Muscle layer of duodenum (tissue), 2 donors: ENCODE data around the gene ADH1B.
"Not testable (repeated sequence)": the region's sequence is repeated elsewhere in the genome, so short reads cannot be mapped to it uniquely, and the experiment has no call there.

Source experiments
- H3K27ac ChIP-seq: one replicate; pipeline ENCODE4 v1.7.0; 2013; ENCODE audit warnings: mild to moderate bottlenecking, low read length
- H3K27me3 ChIP-seq: one replicate; pipeline ENCODE4 v1.7.0; 2013; ENCODE audit warnings: low read depth, mild to moderate bottlenecking, control low read depth, low read length
- H3K36me3 ChIP-seq, 2 donors: one replicate each; pipeline ENCODE4 v1.7.0; 2013; ENCODE audit warnings: low read length in 2 of 2, control low read depth in 1 of 2, mild to moderate bottlenecking in 1 of 2; ENCODE audit not compliant: insufficient read depth in 2 of 2, control insufficient read depth in 1 of 2
- H3K4me1 ChIP-seq, 2 donors: one replicate each; pipeline ENCODE4 v1.7.0; 2013; ENCODE audit warnings: low read length in 2 of 2, mild to moderate bottlenecking in 2 of 2, control low read depth in 1 of 2, moderate library complexity in 1 of 2; ENCODE audit not compliant: insufficient read depth in 2 of 2, control insufficient read depth in 1 of 2
- H3K4me3 ChIP-seq, 2 donors: one replicate each; pipeline ENCODE4 v1.7.0; 2013; ENCODE audit warnings: low read length in 2 of 2, low read depth in 1 of 2, mild to moderate bottlenecking in 1 of 2
- H3K9me3 ChIP-seq, 2 donors: one replicate each; pipeline ENCODE4 v1.7.0; 2013; ENCODE audit warnings: low read length in 2 of 2, control low read depth in 1 of 2, mild to moderate bottlenecking in 1 of 2; ENCODE audit not compliant: control insufficient read depth in 1 of 2
- donor health status: healthy.

The ADH1B gene

DNA sequence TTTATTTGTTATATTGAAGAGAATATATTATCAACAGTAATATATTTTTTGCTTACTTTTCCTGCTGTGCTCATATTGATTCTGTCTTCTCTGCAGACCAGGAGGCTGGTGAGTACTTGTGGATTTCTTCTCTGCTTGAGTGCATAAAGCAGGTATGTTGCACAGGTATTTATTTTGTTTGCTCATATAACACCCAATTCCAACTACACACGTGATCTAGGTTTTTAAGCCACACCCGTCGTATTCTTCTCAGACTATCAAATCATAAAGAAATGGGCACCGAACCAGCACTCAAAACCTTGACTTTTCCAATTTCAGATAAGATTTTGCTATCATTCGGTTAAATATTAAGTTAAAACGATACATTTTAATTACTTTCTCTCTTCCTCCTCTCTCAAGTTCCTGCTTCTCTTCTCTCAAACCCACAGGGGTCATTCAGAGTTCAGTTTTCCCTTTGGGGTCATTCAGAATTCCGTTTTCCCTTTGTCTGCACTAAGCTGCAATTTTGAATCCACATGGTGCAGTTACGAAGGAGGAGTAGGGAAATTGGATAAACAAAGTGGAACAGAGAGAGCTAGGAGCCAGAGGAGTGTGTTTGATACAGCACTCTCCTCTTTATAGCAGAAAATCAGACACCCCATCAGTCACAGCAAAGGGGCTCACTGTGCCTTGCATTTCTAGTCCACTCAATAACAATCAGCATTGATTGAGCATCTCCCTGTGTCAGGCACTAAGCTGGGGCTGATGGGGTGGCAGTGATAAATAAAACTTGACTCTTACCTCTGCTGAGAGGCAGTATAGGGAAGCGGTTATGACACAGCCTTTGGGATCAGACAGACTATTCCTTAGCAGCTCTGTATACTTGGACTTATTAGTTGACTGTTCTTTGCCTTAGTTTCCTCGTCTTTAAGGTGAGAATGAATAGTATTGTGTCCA lies 31.7 kb upstream of the ADH1B start, which contains the start of gene ADH1C:
ADH1C (minus strand) TSS at position 145 of the 936 bp plus-strand sequence; CDS start at position 74, 71 bp downstream.
- Histone ChIP-seq H3K4me3 (peak within 1 kb of the TSS; percentile 28 to 52), H3K27ac (peak within 1 kb of the TSS; percentile 19), H3K36me3 (no peaks in the 10 kb centered on the region), H3K9me3 (no peaks in the 10 kb centered on the region), H3K27me3 (no peaks in the 10 kb centered on the region), H3K4me1 (no peaks in the 10 kb centered on the region)

DNA sequence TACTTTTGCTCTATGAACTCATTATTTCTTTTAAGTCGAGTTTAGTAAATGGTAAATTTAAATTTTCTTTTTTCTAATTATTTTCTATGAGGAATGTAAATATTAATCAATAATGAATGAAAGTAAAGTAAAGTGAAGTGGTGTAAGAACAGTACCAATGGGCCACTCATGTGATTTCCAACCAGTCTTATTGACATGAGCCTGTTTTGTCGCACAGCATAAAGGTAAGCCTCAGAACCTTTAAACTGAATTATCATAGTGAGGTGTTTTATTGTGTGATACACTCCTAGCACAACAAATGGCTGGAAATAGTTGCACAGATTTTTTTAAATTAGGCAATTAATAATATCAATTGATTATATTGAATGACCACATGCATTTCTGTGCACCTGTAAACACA lies 30.3 kb upstream of the ADH1B start:
- Histone ChIP-seq H3K27me3 (no peaks in the 10 kb centered on the region), H3K27ac (peak overlapping the region; percentile 49), H3K4me1 (no peaks in the 10 kb centered on the region), H3K36me3 (peaks cover 0 to 6% of the 10 kb centered on the region in 2 donors), H3K9me3 (no peaks in the 10 kb centered on the region), H3K4me3 (peak overlapping the region in 1 of 2 donors; percentile 52)

DNA sequence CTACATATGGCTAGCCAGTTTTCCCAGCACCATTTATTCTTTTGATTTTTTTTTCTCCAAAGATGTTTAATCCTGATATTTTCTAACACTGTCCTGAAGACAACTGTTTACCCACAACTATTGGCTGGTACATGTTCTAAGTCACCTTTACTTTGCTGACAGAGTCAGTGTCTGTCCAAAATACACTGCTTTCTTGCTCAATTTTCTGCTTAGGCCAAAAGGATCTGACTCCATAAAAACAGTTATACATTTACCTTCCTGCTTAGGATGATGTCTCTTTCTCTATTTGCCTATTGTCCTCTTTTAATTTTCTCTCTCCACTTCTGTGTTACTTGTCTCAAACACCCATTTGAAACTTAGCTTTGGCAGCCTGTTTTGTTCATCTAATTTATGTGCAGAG lies 28.1 kb upstream of the ADH1B start:
- no peak overlapping the region for H3K4me3 ChIP-seq
- H3K27me3 ChIP-seq, result no peaks in the 10 kb centered on the region
- H3K9me3 ChIP-seq, result no peaks in the 10 kb centered on the region
- H3K4me1 ChIP-seq, result no peaks in the 10 kb centered on the region
- no peak overlapping the region for H3K27ac ChIP-seq
- H3K36me3 ChIP-seq, result peaks cover 0 to 6% of the 10 kb centered on the region in 2 donors

DNA sequence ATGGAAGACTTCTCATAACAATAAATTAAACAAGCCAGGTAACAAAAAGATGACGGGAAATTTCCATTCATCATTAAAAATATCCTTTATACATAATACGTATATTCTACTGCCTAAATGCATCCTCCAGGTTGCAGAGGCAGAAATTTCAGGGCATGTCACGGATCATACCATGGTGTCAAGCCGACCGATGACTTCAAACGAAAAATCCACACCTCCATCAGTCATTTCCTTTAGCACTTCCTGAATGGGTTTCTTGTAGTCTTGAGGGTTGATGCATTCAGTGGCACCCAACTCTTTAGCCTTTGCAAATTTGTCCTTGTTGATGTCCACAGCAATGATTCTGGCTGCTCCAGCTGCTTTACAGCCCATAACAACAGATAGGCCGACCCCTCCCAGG lies 21.4 kb upstream of the ADH1B start:
- not testable (repeated sequence) for H3K4me3 ChIP-seq, H3K9me3 ChIP-seq, H3K36me3 ChIP-seq, H3K27ac ChIP-seq, H3K4me1 ChIP-seq, H3K27me3 ChIP-seq

DNA sequence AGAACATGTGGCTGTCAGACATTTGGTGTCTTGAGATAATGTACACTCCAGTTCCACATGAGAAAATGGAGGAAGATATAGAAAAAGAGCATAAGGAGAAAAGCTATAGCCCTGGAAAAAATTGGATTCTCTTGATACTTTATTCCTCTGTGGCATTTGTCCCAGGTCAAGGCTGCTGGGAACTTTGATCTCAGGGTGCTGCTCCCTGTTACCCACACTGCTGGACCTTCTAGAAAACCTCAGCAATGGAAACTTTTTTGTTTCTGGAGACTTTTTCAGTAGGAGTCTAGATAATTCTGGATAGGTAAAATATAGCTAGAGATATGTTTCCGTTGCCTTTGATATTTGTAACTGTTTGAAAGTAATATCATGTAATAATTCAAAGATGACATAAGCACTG lies 20.2 kb upstream of the ADH1B start:
- Histone ChIP-seq H3K36me3 (no peaks in the 10 kb centered on the region), H3K4me3 (no peak overlapping the region), H3K4me1 (no peaks in the 10 kb centered on the region), H3K27me3 (no peaks in the 10 kb centered on the region), H3K27ac (no peak overlapping the region), H3K9me3 (no peaks in the 10 kb centered on the region)

DNA sequence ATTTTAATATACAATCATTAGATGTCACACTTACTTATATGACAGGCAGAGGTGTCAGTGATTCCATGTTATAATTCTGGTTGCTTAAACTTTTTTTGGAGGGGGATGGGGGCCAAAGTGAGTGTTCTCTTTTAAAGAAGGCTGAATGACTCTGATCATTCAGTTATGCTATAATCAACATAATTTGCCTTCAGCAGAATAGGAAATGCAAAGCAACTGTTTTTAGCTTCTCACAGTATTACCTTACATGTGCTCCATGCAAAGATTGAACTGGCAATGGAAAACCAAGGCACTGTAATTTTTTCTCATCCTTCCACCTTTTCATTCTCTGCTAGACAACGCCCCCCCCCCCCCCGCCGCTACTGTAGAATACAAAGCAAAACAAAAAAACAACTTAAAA lies 18.0 kb upstream of the ADH1B start:
- Histone ChIP-seq H3K4me3 (no peak overlapping the region), H3K4me1 (no peaks in the 10 kb centered on the region), H3K9me3 (no peaks in the 10 kb centered on the region), H3K27me3 (no peaks in the 10 kb centered on the region), H3K36me3 (no peaks in the 10 kb centered on the region), H3K27ac (no peak overlapping the region)

DNA sequence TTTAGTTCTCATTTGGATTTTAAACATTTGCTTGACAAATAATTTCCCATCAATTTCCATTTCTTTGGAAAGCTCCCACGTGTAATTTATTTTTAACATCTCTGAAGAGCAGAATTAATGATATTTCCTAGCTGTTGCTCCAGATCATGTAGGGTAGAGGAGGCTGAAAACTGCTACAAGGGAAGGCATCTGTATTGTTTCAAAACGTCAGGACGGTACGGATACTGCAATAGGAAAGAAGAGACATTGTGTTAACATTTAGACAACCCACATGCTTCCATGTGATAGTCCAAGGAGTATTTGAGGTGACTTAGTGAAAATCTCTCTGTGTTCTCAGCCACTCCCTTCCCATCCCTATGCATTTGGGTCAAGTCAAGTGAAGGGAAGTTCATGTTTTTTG lies 15.4 kb upstream of the ADH1B start:
- H3K4me1 ChIP-seq, result no peaks in the 10 kb centered on the region
- H3K36me3 ChIP-seq, result no peaks in the 10 kb centered on the region
- H3K27ac ChIP-seq, result no peak overlapping the region
- H3K4me3 ChIP-seq, result no peak overlapping the region
- no peaks in the 10 kb centered on the region for H3K27me3 ChIP-seq
- no peaks in the 10 kb centered on the region for H3K9me3 ChIP-seq

DNA sequence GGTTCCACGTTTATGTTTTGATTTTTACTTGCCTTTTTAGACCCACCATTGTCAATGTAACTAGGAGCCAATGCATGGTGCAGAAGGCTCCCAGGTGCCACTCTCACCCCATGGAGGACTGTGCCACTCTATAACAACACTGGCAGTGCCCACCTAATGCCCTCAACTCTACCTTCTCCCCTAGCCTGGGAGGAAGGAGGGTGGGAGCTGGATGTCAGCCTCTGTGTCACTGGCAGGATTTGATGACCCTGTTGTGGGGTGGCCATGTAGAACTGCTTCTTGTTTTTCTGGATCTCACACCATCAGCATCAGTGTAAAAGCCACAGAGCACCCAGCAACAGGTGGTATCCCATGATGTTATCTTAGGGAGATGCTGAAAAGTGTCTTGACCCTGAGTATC lies 13.7 kb upstream of the ADH1B start:
- Histone ChIP-seq H3K27me3 (no peaks in the 10 kb centered on the region), H3K27ac (no peak overlapping the region), H3K9me3 (no peaks in the 10 kb centered on the region), H3K36me3 (no peaks in the 10 kb centered on the region), H3K4me1 (no peaks in the 10 kb centered on the region), H3K4me3 (no peak overlapping the region)

DNA sequence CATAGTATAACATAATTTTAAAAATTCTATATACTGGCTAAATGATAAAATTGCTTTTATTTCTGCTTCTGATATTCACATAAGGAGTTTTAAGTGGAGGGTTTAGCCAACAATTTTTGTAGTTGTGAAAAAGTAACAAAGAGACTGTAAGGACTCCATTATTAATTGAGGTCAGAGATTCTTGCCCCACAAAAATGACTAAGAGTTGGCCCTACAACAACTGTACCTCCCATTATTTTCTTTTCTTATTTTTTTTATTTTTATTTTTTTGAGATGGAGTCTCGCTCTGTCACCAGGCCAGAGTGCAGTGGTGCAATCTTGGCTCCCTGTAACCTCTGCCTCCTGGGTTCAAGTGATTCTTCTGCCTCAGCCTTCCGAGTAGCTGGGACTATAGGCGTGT lies 9.4 kb upstream of the ADH1B start:
- Histone ChIP-seq H3K9me3 (peaks cover 0 to 6% of the 10 kb centered on the region in 2 donors), H3K36me3 (no peaks in the 10 kb centered on the region), H3K4me1 (no peaks in the 10 kb centered on the region), H3K27ac (no peak overlapping the region), H3K4me3 (no peak overlapping the region), H3K27me3 (no peaks in the 10 kb centered on the region)

DNA sequence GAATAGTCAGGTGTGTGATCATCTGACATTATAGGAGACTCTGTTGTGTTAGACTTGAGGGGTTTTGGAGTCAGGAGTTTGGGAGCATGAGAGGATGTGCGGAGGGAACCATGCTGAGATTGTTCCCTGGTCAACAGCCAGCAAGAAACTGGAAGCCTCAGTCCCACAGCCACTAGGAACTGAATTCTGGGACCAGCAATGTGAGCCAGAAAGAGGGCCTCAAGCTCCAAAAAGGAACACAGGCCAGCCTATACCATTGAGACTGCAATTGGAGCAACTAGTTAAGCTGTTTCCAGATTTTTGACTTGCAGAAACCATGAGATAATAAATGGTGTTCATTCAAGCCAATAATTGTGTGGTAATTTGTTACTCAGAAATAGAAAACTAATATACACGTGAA lies 8.7 kb upstream of the ADH1B start:
- H3K27ac ChIP-seq, result no peak overlapping the region
- no peak overlapping the region for H3K4me3 ChIP-seq
- no peaks in the 10 kb centered on the region for H3K27me3 ChIP-seq
- H3K36me3 ChIP-seq, result no peaks in the 10 kb centered on the region
- peaks cover 0 to 6% of the 10 kb centered on the region in 2 donors for H3K9me3 ChIP-seq
- peaks cover 0 to 1% of the 10 kb centered on the region in 2 donors for H3K4me1 ChIP-seq

DNA sequence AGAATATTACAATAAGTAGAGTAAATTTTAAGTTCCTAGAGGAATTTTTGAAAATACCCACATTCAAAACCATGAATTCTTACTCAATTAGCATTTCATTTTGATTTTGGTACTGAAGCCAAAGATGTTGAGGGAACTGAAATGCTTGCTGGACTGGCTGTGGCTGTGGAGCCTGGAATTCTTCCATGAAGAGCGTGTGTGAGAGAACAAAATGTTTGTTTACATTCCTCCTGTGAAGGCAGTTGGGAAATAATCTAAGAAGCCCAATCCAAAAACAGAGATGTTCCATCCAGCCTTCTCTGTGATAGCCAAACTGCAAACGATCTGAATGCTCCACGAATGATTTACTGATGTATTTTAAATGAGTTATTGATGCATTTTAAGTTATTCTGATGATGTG lies 3.8 kb upstream of the ADH1B start:
- H3K9me3 ChIP-seq, result peaks cover 0 to 6% of the 10 kb centered on the region in 2 donors
- H3K36me3 ChIP-seq, result no peaks in the 10 kb centered on the region
- no peak overlapping the region for H3K4me3 ChIP-seq
- no peaks in the 10 kb centered on the region for H3K27me3 ChIP-seq
- H3K4me1 ChIP-seq, result peaks cover 0 to 15% of the 10 kb centered on the region in 2 donors
- no peak overlapping the region for H3K27ac ChIP-seq

DNA sequence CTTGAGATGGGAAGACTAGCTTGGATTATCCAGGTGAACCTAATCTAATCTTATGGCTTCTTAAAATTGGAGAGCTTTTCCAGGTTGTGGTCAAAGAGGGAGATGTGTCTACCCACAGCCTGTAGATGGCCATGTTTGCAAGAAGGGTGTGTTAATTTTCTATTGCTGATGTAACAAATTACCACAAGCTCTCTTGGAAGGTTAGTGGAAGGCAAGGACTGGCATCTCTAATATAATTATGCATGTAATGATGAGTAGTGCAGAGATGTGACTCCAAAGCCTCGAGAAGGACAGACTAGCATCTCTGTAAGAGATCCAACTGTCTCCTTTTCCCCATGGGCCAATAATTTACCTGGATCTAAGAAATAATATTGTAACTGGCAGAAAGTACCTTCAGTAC lies 3.2 kb upstream of the ADH1B start:
- Histone ChIP-seq H3K36me3 (no peaks in the 10 kb centered on the region), H3K27me3 (no peaks in the 10 kb centered on the region), H3K27ac (peak overlapping the region; percentile 76), H3K9me3 (peaks cover 0 to 6% of the 10 kb centered on the region in 2 donors), H3K4me3 (no peak overlapping the region), H3K4me1 (peaks cover 0 to 15% of the 10 kb centered on the region in 2 donors)
